ENCODE measurements around the gene CSTPP1. TPM values are rescaled to one million over a fixed set of nuclear protein-coding genes. Genes with fewer than 3 reads are reported as not detected.

CSTPP1 gene
- total RNA-seq, 1 donor from 2014 or later, result 9.6 TPM

- intact Hi-C loops (cut with micrococcal nuclease), result no loop called here
- ATAC-seq (peak; percentile 2), DNase-seq (peak; percentile 0)
Observed at GRCh38 chr11:47163193-47163592, 226.6 kb downstream of the CSTPP1 start.

- intact Hi-C loops (cut with micrococcal nuclease), result no loop called here
- ATAC-seq (no peak), DNase-seq (no peak)
Observed at GRCh38 chr11:47163898-47164297, 227.3 kb downstream of the CSTPP1 start.

GRCh38 chr11:47164321-47164720 is 227.8 kb downstream of the CSTPP1 start:
- DNase-seq (no peak), ATAC-seq (no peak)
- intact Hi-C loops (cut with micrococcal nuclease), result no loop called here

- DNase-seq, result peak; percentile 12
- intact Hi-C loops (cut with micrococcal nuclease), result no loop called here
- no peak for ATAC-seq
Observed at GRCh38 chr11:47165253-47165840, 228.8 kb downstream of the CSTPP1 start.

- intact Hi-C loops (cut with micrococcal nuclease), result no loop called here
- DNase-seq (peak; percentile 19), ATAC-seq (no peak)
Observed at GRCh38 chr11:47166368-47166767, 229.8 kb downstream of the CSTPP1 start.

GRCh38 chr11:47171061-47171838 is 234.7 kb downstream of the CSTPP1 start:
- DNase-seq, result peak; percentile 27
- ATAC-seq, result no peak
- intact Hi-C loops (cut with micrococcal nuclease), result no loop called here

- ATAC-seq (peak; percentile 8), DNase-seq (peak; percentile 48)
- intact Hi-C loops (cut with micrococcal nuclease), result no loop called here
Observed at GRCh38 chr11:47171856-47172255, 235.3 kb downstream of the CSTPP1 start.

GRCh38 chr11:47172740-47173336 is 236.3 kb downstream of the CSTPP1 start:
- intact Hi-C loops (cut with micrococcal nuclease), result no loop called here
- DNase-seq (no peak), ATAC-seq (no peak)

GRCh38 chr11:47175746-47176327 is 239.3 kb downstream of the CSTPP1 start:
- intact Hi-C loops (cut with micrococcal nuclease), result no loop called here
- ATAC-seq, result no peak

GRCh38 chr11:47176328-47177228 is 240.0 kb downstream of the CSTPP1 start, which contains the start of gene ARFGAP2:
Gene ARFGAP2 (minus strand): TSS chr11:47176879. CDS start chr11:47176853, 26 bp downstream.
- DNase-seq, result peak; percentile 98
- intact Hi-C loops (cut with micrococcal nuclease), result no loop called here
- peak; percentile 92 for ATAC-seq

More at GRCh38 chr11:47175746-47176327, 239.3 kb downstream of the CSTPP1 start:
- DNase-seq, result no peak

- intact Hi-C loops (cut with micrococcal nuclease), result no loop called here
- DNase-seq (no peak), ATAC-seq (peak; percentile 57)
Observed at GRCh38 chr11:47177229-47177845, 240.8 kb downstream of the CSTPP1 start.

- ATAC-seq (peak; percentile 12), DNase-seq (peak; percentile 67)
- intact Hi-C loops (cut with micrococcal nuclease), result no loop called here
Observed at GRCh38 chr11:47177846-47178245, 241.3 kb downstream of the CSTPP1 start.

GRCh38 chr11:47178316-47178715 is 241.8 kb downstream of the CSTPP1 start:
- DNase-seq (no peak), ATAC-seq (no peak)
- intact Hi-C loops (cut with micrococcal nuclease), result no loop called here

- DNase-seq (no peak), ATAC-seq (no peak)
- intact Hi-C loops (cut with micrococcal nuclease), result no loop called here
Observed at GRCh38 chr11:47178737-47179654, 242.4 kb downstream of the CSTPP1 start.

GRCh38 chr11:47179655-47179991 is 243.1 kb downstream of the CSTPP1 start:
- intact Hi-C loops (cut with micrococcal nuclease), result no loop called here
- DNase-seq (no peak), ATAC-seq (no peak)

- intact Hi-C loops (cut with micrococcal nuclease), result no loop called here
- DNase-seq (no peak), ATAC-seq (no peak)
Observed at GRCh38 chr11:47180006-47180787, 243.6 kb downstream of the CSTPP1 start.

- no peak for DNase-seq
- intact Hi-C loops (cut with micrococcal nuclease), result no loop called here
- ATAC-seq, result no peak
Observed at GRCh38 chr11:47181271-47181670, 244.7 kb downstream of the CSTPP1 start.
